Measurements from ENCODE around the gene DEDD2.
"Not testable (repeated sequence)": the region's sequence is repeated elsewhere in the genome, so short reads cannot be mapped to it uniquely, and the experiment has no call there.

DNA sequence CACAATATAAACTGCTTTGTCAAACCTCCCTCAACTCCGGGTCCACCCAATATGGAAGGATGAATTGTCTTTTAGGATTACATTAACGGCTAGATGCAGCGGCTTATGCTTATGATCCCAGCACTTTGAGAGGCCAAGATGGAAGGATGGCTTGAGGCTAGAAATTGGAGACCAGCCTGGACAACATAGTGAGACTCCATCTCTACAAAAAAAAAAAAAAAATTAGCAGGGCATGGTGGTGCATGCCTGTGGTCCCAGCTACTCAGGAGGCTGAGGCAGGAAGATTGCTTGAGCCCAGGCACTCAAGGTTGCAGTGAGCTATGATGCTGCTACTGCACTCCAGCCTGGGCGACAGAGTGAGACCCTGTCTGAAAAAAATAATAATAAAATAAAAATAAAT lies 48.6 kb upstream of the DEDD2 start:
- TF ChIP-seq, protein P1, sequence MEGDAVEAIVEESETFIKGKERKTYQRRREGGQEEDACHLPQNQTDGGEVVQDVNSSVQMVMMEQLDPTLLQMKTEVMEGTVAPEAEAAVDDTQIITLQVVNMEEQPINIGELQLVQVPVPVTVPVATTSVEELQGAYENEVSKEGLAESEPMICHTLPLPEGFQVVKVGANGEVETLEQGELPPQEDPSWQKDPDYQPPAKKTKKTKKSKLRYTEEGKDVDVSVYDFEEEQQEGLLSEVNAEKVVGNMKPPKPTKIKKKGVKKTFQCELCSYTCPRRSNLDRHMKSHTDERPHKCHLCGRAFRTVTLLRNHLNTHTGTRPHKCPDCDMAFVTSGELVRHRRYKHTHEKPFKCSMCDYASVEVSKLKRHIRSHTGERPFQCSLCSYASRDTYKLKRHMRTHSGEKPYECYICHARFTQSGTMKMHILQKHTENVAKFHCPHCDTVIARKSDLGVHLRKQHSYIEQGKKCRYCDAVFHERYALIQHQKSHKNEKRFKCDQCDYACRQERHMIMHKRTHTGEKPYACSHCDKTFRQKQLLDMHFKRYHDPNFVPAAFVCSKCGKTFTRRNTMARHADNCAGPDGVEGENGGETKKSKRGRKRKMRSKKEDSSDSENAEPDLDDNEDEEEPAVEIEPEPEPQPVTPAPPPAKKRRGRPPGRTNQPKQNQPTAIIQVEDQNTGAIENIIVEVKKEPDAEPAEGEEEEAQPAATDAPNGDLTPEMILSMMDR (conservative IDR thresholded peaks at IDR 0.05) = not testable (repeated sequence)
- TF ChIP-seq EZH2 (IDR thresholded peaks at IDR 0.05; ENCODE audit: low read depth) = not testable (repeated sequence)
